PC-9 (cell line): Measurements from ENCODE around the gene DIS3L. TPM values are rescaled to one million over a fixed set of nuclear protein-coding genes. Genes with fewer than 3 reads are reported as not detected.
A peak's percentile ranks its signal among the peaks of the same experiment; 100 is the strongest.

Source experiments
- BruUV-seq: library from RNA; stranded (reverse); fragments of 400-500 nt; replicated peaks from 2 replicates; lab custom pipeline; 2021; lab: Mats Ljungman, UMichigan
- CTCF ChIA-PET: fragments of 300-600 bp; sonication (Branson Sonifier 250); formaldehyde crosslinking; loops from one replicate; lab custom pipeline; 2022; ENCODE audit warnings: antibody characterized with exemption; lab: Charles Lee
- POLR2A ChIA-PET: fragments of 300-600 bp; sonication (Branson Sonifier 250); formaldehyde crosslinking; loops from one replicate; lab custom pipeline; 2022; ENCODE audit warnings: antibody characterized with exemption; ENCODE audit not compliant: unreplicated experiment; lab: Charles Lee
- DNase-seq, 2 experiments: peaks; one replicate each; pipeline versions ENCODE4 v3.0.0 to v3.0.0-alpha.2; 2015 to 2022; ENCODE audit warnings: mixed read lengths in 1 of 2
- H2AFZ ChIP-seq: fragments of 200-600 bp; sonication (generic); 2 replicates; pipeline ENCODE4 v1.8.1; 2017; ENCODE audit warnings: antibody characterized with exemption
- H3F3A ChIP-seq: fragments of 200-600 bp; sonication (generic); 2 replicates; pipeline ENCODE4 v1.8.1; 2017; ENCODE audit warnings: antibody characterized with exemption, mild to moderate bottlenecking, low read depth; ENCODE audit not compliant: insufficient read depth
- H3K27ac ChIP-seq: fragments of 200-600 bp; sonication (generic); 2 replicates; pipeline ENCODE4 v1.6.1; 2016; ENCODE audit warnings: mixed run types
- H3K27me3 ChIP-seq: fragments of 200-600 bp; sonication (generic); 2 replicates; pipeline ENCODE4 v1.6.1; 2016; ENCODE audit warnings: low read depth, mixed run types; ENCODE audit not compliant: insufficient read depth
- H3K36me3 ChIP-seq: fragments of 200-600 bp; sonication (generic); 2 replicates; pipeline ENCODE4 v1.6.1; 2016; ENCODE audit warnings: low read depth, mixed run types
- H3K4me1 ChIP-seq: fragments of 200-600 bp; sonication (generic); replicated peaks from 2 replicates; pipeline ENCODE4 v1.6.1; 2016; ENCODE audit warnings: mixed run types; ENCODE audit not compliant: insufficient read depth
- H3K4me2 ChIP-seq: fragments of 200-600 bp; sonication (generic); 2 replicates; pipeline ENCODE4 v1.6.1; 2017; ENCODE audit warnings: mixed run types
- H3K4me3 ChIP-seq: fragments of 200-600 bp; sonication (generic); 2 replicates; pipeline ENCODE4 v1.6.1; 2016; ENCODE audit warnings: mixed run types
- H3K79me2 ChIP-seq: fragments of 200-600 bp; sonication (generic); 2 replicates; pipeline ENCODE4 v1.6.1; 2017; ENCODE audit warnings: low read depth, mixed run types
- H3K9me2 ChIP-seq: fragments of 200-600 bp; sonication (generic); 2 replicates; pipeline ENCODE4 v1.8.1; 2017; ENCODE audit warnings: mild to moderate bottlenecking; ENCODE audit not compliant: insufficient read depth
- H3K9me3 ChIP-seq: fragments of 200-600 bp; sonication (generic); 2 replicates; pipeline ENCODE4 v1.8.1; 2016; ENCODE audit warnings: low read depth; ENCODE audit not compliant: insufficient read depth
- H4K20me1 ChIP-seq: fragments of 200-600 bp; sonication (generic); 2 replicates; pipeline ENCODE4 v1.8.1; 2017; ENCODE audit not compliant: insufficient read depth
- CTCF ChIP-seq: fragments of 200-600 bp; sonication (generic); conservative IDR thresholded peaks from 2 replicates; pipeline ENCODE4 v1.6.1; 2017; ENCODE audit warnings: mixed run types, antibody characterized with exemption, mild to moderate bottlenecking, moderate library complexity
- EZH2 ChIP-seq: fragments of 200-600 bp; sonication (generic); IDR thresholded peaks from 2 replicates; pipeline ENCODE4 v1.8.0; 2017; ENCODE audit warnings: antibody characterized with exemption, low read depth
- intact Hi-C: fragments of 100-400 bp; cut with micrococcal nuclease; formaldehyde crosslinking; loops from one replicate; pipeline ENCODE4 v1.10.0; 2022; ENCODE audit not compliant: unreplicated experiment
- total RNA-seq: library from RNA; stranded (reverse); gene quantifications from 2 replicates; pipeline ENCODE4 v1.2.3, GENCODE V29; 2021

DIS3L gene
- total RNA-seq, 1 experiment from 2014 or later: 27.7 TPM

- H3K36me3 ChIP-seq: no peaks in the 10 kb centered on the region
- no peaks in the 10 kb centered on the region for H3K9me2 ChIP-seq
- no peak for TF ChIP-seq EZH2
- no peak for TF ChIP-seq CTCF
- H3K4me3 ChIP-seq: no peak overlapping the region
- H3K4me1 ChIP-seq: peaks cover 6% of the 10 kb centered on the region; the same call in 1 of the 2 replicates
- H3F3A ChIP-seq: no peaks in the 10 kb centered on the region; the same call in none of the 2 replicates
- BruUV-seq: no TSS peak
- no peak overlapping the region for H3K27ac ChIP-seq
- DNase-seq: no peak
- H3K4me2 ChIP-seq: no peak overlapping the region
- no peaks in the 10 kb centered on the region for H3K27me3 ChIP-seq
- H4K20me1 ChIP-seq: no peaks in the 10 kb centered on the region
- no peaks in the 10 kb centered on the region for H3K9me3 ChIP-seq
- ChIA-PET POLR2A (no interaction called here), CTCF (no interaction called here)
- H3K79me2 ChIP-seq: no peaks in the 10 kb centered on the region
- H2AFZ ChIP-seq: no peak overlapping the region
- intact Hi-C loops: no loop called here
These were observed 28.4 kb upstream of the DIS3L start for GRCh38 chr15:66264859-66265513.

- no TSS peak for BruUV-seq
- H3K4me2 ChIP-seq: peak overlapping the region; percentile 38; the same call in 1 of the 2 replicates
- POLR2A ChIA-PET: interaction anchor here (0.7 kb wide), 1 partner anchor 316 kb away, joined by 4 read pairs; no protein-coding TSS in a partner anchor
These were observed 23.9 kb upstream of the DIS3L start for GRCh38 chr15:66269326-66270090.

More at GRCh38 chr15:66269326-66270090, 23.9 kb upstream of the DIS3L start:
- peaks cover 6% of the 10 kb centered on the region; the same call in 1 of the 2 replicates for H3K4me1 ChIP-seq
- H3K27ac ChIP-seq: no peak overlapping the region
- no peak overlapping the region for H3K4me3 ChIP-seq
- no peaks in the 10 kb centered on the region for H3K79me2 ChIP-seq
- H3K27me3 ChIP-seq: no peaks in the 10 kb centered on the region
- CTCF ChIA-PET: interaction anchor here (0.6 kb wide), 1 partner anchor 60 kb away, joined by 4 read pairs; no protein-coding TSS in a partner anchor
- H3K9me2 ChIP-seq: no peaks in the 10 kb centered on the region
- H2AFZ ChIP-seq: no peak overlapping the region
- intact Hi-C loops: no loop called here
- no peaks in the 10 kb centered on the region for H3K9me3 ChIP-seq
- H3F3A ChIP-seq: no peaks in the 10 kb centered on the region; the same call in none of the 2 replicates
- H4K20me1 ChIP-seq: no peaks in the 10 kb centered on the region
- DNase-seq: peak; percentile 50 to 71
- TF ChIP-seq EZH2: no peak
- TF ChIP-seq CTCF: no peak
- no peaks in the 10 kb centered on the region for H3K36me3 ChIP-seq
